LoVo (cell line): ENCODE data around the gene IWS1.
"Not testable (repeated sequence)": the region's sequence is repeated elsewhere in the genome, so short reads cannot be mapped to it uniquely, and the experiment has no call there.

Experiments used
- DNase-seq: peaks from one replicate; pipeline ENCODE4 v3.0.0-alpha.2; 2016; ENCODE audit warnings: low spot score

Gene IWS1

GRCh38 chr2:127560201-127560930, 34.1 kb upstream of the IWS1 start:
- no peak for DNase-seq

DNA sequence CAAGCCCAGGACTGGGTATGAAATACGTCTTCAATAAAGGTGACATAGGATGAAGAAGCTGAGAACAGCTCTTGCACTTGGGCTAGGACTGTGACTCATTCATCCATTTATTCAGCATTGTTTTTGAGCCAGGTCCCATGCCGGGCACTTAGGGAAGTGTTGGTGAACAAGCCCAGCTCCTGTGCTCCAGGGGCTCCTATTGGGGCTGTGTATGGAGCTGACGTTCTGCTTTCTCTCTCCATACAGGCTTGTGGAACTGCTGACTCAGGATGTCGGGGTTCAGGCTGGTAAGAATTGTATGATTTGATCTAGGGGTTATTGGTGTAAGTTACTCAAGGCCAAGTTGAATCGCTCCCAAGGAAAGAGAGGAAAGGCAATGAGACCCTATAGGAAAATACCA, 33.2 kb upstream of the IWS1 start:
- no peak for DNase-seq

GRCh38 chr2:127558911-127559310, 32.6 kb upstream of the IWS1 start:
- no peak for DNase-seq

GRCh38 chr2:127552846-127553245, 26.6 kb upstream of the IWS1 start:
- no peak for DNase-seq

- DNase-seq: no peak
Observed at GRCh38 chr2:127552336-127552735, 26.0 kb upstream of the IWS1 start.

GRCh38 chr2:127551221-127551930, 25.1 kb upstream of the IWS1 start:
- no peak for DNase-seq

- DNase-seq: no peak
Observed at GRCh38 chr2:127546797-127547196, 20.5 kb upstream of the IWS1 start.

GRCh38 chr2:127545796-127546195, 19.5 kb upstream of the IWS1 start:
- DNase-seq: no peak

DNA sequence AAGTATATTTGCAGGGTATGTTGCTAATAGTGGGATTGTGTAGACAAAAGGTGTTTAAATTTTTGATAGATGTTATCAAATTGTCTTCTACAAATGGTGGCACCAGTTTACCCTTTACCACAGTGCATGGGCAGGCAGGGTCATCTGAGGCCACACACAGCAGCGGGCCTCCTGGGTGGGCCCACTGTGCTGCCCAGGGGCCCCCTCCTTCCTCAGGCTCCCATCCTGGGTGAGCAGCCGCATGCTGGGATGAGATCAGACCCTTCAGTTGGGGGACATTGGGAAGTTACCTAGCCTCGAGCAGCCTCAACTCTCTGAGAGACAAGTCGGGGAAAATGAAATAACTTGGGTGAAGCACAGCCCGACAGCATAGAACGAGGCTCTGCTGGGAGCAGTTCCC, 18.9 kb upstream of the IWS1 start:
- DNase-seq: no peak

DNA sequence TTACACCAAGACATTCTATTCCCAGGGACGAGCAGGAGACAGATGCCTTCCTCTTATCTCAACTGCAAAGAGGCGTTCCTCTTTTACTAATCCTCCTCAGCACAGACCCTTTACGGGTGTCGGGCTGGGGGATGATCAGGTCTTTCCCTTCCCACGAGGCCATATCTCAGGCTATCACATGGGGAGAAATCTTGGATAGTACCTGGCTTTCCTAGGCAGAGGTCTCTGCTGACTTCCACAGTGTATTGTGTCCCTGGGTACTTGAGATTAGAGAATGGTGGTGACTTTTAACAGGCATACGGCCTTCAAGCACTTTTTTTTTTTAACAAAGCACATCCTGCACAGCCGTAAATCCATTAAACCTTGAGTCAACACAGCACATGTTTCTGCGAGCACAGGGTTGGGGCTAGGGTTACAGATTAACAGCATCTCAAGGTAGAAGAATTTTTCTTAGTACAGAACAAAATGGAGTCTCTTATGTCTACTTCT, 16.8 kb upstream of the IWS1 start:
- not testable (repeated sequence) for DNase-seq

- no peak for DNase-seq
Observed at GRCh38 chr2:127542231-127542630, 15.9 kb upstream of the IWS1 start.

DNA sequence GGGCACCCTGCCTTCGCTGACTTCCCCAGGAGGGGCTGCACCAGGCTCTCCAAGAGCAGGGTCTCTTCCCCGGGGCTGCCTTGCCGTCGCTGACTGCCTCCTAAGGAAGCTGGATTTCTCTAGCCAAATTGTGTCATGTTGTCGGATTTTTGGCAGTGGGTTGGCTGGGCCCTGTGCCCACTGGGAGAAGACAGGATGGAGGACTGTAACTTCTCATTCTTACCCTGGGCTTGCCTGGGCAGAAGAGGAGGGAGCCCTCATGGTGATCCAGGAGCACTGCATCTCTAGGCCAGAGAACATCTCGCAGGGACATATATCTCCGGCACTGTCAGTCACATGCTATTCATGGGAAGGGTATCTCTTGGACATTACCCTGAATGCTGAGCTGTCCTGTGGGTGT, 15.5 kb upstream of the IWS1 start:
- no peak for DNase-seq

- DNase-seq: no peak
Observed at GRCh38 chr2:127537644-127538043, 11.4 kb upstream of the IWS1 start.

DNA sequence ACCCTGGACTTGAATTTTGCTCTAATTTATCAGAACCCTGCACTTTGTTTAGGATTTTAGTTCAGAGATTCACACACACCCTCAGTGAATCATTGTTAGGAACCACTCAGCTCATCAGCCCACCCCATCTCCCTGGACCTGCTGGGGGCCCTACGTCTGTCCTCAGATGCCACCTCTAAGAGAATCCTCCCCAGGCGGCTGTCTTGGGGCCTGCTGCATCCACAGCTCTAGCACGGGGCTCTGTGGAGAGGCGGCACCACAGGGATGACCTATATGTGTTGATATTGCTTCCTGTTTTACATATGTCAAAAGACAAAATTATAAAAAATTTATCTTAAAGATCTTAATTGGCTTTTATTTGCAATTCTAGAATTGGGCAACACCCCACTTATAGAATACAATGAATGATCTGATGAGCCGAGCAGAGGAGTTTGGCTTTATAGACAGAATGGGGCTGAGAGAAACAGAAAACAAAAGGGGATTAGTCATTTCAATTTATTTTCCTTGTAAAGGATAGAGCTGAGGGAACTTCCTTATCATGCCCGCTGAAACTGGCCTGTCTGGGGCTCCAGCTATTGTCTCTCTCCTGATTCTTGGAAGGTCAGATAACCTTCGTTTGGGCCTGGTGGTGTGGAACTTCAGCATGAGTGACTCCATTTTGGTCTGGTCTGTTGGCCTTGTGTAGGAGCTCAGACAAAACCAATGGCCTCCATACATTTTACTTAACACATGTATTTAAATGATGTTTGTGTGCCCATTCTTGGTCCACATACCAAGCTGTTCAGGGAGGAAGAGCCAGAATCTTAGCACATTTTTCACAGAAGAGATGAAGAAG, 10.6 kb upstream of the IWS1 start:
- no peak for DNase-seq

- no peak for DNase-seq
Observed at GRCh38 chr2:127535918-127536317, 9.6 kb upstream of the IWS1 start.

- peak; percentile 78 for DNase-seq
Observed at GRCh38 chr2:127535422-127535901, 9.2 kb upstream of the IWS1 start, which contains the start of gene MYO7B. Gene MYO7B, plus strand, starts transcription at chr2:127535683. Its CDS starts 24,040 bp downstream, at chr2:127559723.

- no peak for DNase-seq
Observed at GRCh38 chr2:127532296-127532695, 6.0 kb upstream of the IWS1 start.

DNA sequence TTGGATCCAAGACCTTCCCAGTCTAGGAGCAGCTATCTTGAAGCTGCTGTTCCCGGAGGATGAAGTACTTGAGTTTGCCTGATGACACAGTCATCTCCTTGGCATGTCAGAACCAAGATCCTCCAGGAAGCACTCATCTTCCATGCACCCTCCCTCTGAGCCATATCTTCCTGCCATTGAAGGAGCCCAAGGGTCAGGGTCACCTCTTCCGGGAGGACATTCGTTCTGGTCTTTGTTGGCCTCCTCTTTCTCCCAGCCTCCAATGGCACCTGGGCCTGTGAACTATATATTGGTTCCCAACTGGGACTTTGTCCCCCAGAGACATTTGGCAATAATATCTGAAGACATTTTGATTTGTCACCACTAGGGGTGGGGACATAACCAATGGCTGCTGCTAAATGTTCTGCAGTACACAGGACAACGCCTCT, 4.9 kb upstream of the IWS1 start:
- peak; percentile 37 for DNase-seq

DNA sequence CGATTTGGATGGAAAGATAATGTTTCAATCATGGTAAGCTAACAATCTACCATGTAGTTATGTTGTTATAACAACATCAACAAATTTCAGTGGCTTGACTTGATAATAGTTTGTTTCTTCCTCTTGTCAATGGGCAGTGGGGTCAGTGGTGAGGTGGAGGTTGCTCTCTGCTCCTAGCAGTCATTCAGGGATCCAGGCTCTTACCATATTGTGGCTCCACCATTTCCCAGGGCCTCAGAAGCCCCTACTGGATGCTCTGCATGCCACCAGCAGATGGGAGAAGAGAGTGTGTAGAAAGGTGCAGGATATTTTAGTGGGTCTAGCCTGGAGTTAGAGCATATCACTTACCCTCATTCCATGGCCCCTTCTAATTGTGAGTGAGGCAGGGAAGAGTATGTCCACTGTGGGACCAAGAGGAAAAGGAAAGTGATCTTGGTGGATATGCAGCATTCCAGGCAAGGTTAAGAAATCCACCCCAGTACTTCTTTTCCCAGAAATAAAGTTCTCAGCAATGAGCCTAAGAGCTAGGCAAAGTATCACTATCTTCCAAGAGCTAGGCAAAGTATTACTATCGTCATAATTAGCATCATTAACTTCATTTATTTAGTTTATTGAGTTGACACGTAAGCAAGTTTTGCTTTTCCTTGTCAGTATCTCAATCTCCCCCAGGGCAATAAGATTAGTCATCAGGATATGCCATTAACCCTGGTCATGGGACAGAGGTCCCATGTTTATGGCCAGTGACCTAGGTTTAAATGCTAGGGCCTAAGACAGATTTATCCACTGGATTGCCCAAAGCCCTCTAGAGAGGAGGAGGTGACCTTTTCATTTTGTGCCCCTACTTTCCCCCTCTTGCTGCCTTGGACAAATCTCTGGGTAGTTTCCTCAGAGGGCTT, 4.2 kb upstream of the IWS1 start:
- peak; percentile 38 for DNase-seq

- DNase-seq: not testable (repeated sequence)
Observed at GRCh38 chr2:127529416-127529815, 3.1 kb upstream of the IWS1 start.

GRCh38 chr2:127528487-127528886, 2.2 kb upstream of the IWS1 start:
- DNase-seq: no peak
